HL-60 (cell line): ENCODE data around the gene LPCAT1.

ENCODE experiments used
- DNase-seq, 2 experiments: peaks; one replicate each; pipeline ENCODE4 v3.0.0-alpha.2; 2010 to 2020; ENCODE audit warnings: low read depth in 1 of 2, low spot score in 1 of 2
- H3K27ac ChIP-seq: fragments of 250-450 bp; sonication (Bioruptor Pico); replicated peaks from 2 replicates; pipeline ENCODE4 v1.5.1; 2020; ENCODE audit warnings: mild to moderate bottlenecking, moderate library complexity
- H3K27me3 ChIP-seq: fragments of 250-450 bp; sonication (Bioruptor Pico); 2 replicates; pipeline ENCODE4 v1.5.1; 2021; ENCODE audit warnings: mild to moderate bottlenecking, moderate library complexity; ENCODE audit not compliant: insufficient read depth, poor library complexity, severe bottlenecking
- H3K4me3 ChIP-seq: replicated peaks from 2 replicates; pipeline ENCODE4 v1.5.1; 2011; ENCODE audit warnings: mild to moderate bottlenecking, control low read depth, low read length; ENCODE audit not compliant: insufficient read depth
- CTCF ChIP-seq: IDR thresholded peaks from one replicate; pipeline ENCODE4 v1.5.1; 2011; ENCODE audit warnings: low read length, control low read depth, inconsistent platforms; ENCODE audit not compliant: insufficient read depth
- GABPA ChIP-seq: IDR thresholded peaks from 2 replicates; pipeline ENCODE4 v1.6.1; 2012; ENCODE audit warnings: low read depth
- POLR2AphosphoS5 ChIP-seq: IDR thresholded peaks from 2 replicates; pipeline ENCODE4 v1.6.1; 2012; ENCODE audit warnings: low read depth
- REST ChIP-seq: IDR thresholded peaks from 2 replicates; pipeline ENCODE4 v1.6.1; 2012; ENCODE audit warnings: low read depth; ENCODE audit not compliant: insufficient replicate concordance
- SPI1 ChIP-seq: IDR thresholded peaks from 2 replicates; pipeline ENCODE4 v1.6.1; 2012; ENCODE audit warnings: low read depth, mild to moderate bottlenecking, borderline replicate concordance

Gene LPCAT1

GRCh38 chr5:1511651-1512540 is 11.9 kb downstream of the LPCAT1 start:
- Histone ChIP-seq H3K4me3 (no peak overlapping the region), H3K27ac (no peak overlapping the region), H3K27me3 (no peaks in the 10 kb centered on the region)
- no peak for DNase-seq
- TF ChIP-seq SPI1 (no peak), GABPA (no peak), POLR2AphosphoS5 (no peak)

GRCh38 chr5:1511048-1511447 is 12.7 kb downstream of the LPCAT1 start:
- TF ChIP-seq POLR2AphosphoS5 (no peak), REST (no peak), SPI1 (no peak), GABPA (no peak), CTCF (no peak)
- H3K27ac ChIP-seq, result no peak overlapping the region

GRCh38 chr5:1510631-1511030 is 13.1 kb downstream of the LPCAT1 start:
- H3K4me3 ChIP-seq, result no peak overlapping the region
- H3K27ac ChIP-seq, result no peak overlapping the region
- no peaks in the 10 kb centered on the region for H3K27me3 ChIP-seq
- DNase-seq, result no peak
- TF ChIP-seq CTCF, result no peak
- no peak for TF ChIP-seq REST
- TF ChIP-seq SPI1, result no peak
- TF ChIP-seq GABPA, result no peak
- no peak for TF ChIP-seq POLR2AphosphoS5

More at GRCh38 chr5:1511048-1511447, 12.7 kb downstream of the LPCAT1 start:
- Histone ChIP-seq H3K4me3 (no peak overlapping the region), H3K27me3 (no peaks in the 10 kb centered on the region)
- DNase-seq, result no peak

- no peaks in the 10 kb centered on the region for H3K27me3 ChIP-seq
- no peak for TF ChIP-seq POLR2AphosphoS5
- TF ChIP-seq GABPA, result no peak
- TF ChIP-seq SPI1, result no peak
- TF ChIP-seq REST, result no peak
- no peak for TF ChIP-seq CTCF
These were observed 13.6 kb downstream of the LPCAT1 start for GRCh38 chr5:1510151-1510561.

More at GRCh38 chr5:1510151-1510561, 13.6 kb downstream of the LPCAT1 start:
- no peak for DNase-seq
- Histone ChIP-seq H3K27ac (no peak overlapping the region), H3K4me3 (no peak overlapping the region)
